Skeletal muscle cell (primary cell): ENCODE results near the gene DHX30.
A peak's percentile ranks its signal among the peaks of the same experiment; 100 is the strongest.
"Not testable (repeated sequence)": the region's sequence is repeated elsewhere in the genome, so short reads cannot be mapped to it uniquely, and the experiment has no call there.

Experiments
- DNase-seq: peaks from one replicate; pipeline ENCODE4 v3.0.0-alpha.2; 2010; ENCODE audit warnings: low read depth
- H3K4me3 ChIP-seq: 2 replicates; pipeline ENCODE4 v1.5.1; 2011; ENCODE audit warnings: low read depth, mild to moderate bottlenecking, control low read depth, low read length, moderate library complexity

DHX30 gene

GRCh38 chr3:47803480-47804025, 615 bp downstream of the DHX30 start:
- H3K4me3 ChIP-seq, result peak overlapping the region; percentile 84
- DNase-seq, result no peak

- H3K4me3 ChIP-seq, result no peak overlapping the region
- DNase-seq, result no peak
These were observed 1.6 kb downstream of the DHX30 start for GRCh38 chr3:47804577-47804976.

GRCh38 chr3:47813551-47814177, 10.7 kb downstream of the DHX30 start:
- no peak for DNase-seq
- no peak overlapping the region for H3K4me3 ChIP-seq

DNA sequence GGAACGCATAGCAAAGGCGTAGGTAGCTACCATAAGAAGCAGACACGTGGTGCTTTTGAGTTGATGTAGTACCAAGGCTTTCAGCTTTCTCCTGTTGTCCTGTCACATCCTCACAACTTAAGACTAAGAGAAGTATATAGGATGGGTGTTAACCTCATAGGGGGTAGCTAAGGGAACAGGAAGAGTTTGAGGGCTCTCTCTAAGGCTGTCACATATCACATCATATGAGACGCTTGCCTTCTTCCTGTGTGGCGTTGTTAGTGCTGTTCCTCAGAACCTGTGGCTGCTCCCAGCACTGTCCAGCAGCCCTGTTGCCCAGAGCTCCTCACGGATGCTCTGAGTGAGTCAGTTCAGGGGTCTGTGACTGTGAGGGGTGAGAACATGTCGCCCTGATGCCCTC, 14.7 kb downstream of the DHX30 start:
- H3K4me3 ChIP-seq, result no peak overlapping the region
- no peak for DNase-seq

GRCh38 chr3:47824541-47825473, 21.9 kb downstream of the DHX30 start:
- H3K4me3 ChIP-seq, result peak overlapping the region; percentile 95
- peak; percentile 62 for DNase-seq

DNA sequence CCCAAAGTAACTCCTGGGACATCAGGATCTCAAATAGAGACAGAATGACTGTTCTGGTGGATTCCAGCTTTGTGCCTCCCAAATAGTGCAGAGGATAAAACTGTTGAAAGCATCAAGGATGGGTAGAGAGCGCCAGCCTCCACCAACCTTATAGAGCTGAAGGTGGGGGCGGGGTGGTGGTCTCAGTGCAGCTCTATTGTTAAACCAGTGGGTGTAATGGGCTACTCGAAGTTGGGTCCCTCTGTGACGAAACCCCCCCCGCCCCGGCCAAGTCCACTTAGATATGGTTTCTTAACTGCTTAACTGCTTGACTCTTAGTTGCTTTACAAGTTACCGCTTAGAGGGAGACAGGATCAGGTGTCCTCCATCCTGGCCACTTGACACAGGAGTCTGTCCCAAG, 22.7 kb downstream of the DHX30 start:
- H3K4me3 ChIP-seq, result peak overlapping the region; percentile 95
- no peak for DNase-seq

DNA sequence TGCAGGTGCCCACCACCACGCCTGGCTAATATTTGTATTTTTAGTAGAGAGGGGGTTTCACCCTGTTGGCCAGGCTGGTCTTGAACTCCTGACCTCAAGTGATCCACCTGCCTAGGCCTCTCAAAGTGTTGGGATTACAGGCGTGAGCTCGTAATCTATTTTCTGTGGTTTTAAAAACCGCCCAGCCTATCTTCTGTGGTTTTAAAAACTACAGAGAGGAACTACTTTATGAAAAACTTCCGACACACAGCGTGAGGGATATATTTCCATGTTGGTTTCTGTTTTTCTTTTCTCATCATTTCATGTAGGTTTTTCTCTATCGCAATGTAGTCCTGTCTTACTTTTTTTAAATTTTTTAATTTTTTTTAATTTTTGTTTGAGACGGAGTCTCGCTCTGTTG, 26.5 kb downstream of the DHX30 start:
- not testable (repeated sequence) for H3K4me3 ChIP-seq, DNase-seq

GRCh38 chr3:47836986-47837385, 34.0 kb downstream of the DHX30 start:
- no peak overlapping the region for H3K4me3 ChIP-seq

GRCh38 chr3:47838503-47838902, 35.6 kb downstream of the DHX30 start:
- no peak for DNase-seq
- no peak overlapping the region for H3K4me3 ChIP-seq

More at GRCh38 chr3:47836986-47837385, 34.0 kb downstream of the DHX30 start:
- DNase-seq, result no peak

- no peak overlapping the region for H3K4me3 ChIP-seq
- DNase-seq, result no peak
These were observed 38.9 kb downstream of the DHX30 start for GRCh38 chr3:47841786-47842349.

GRCh38 chr3:47846186-47846879, 43.4 kb downstream of the DHX30 start:
- DNase-seq, result no peak
- H3K4me3 ChIP-seq, result no peak overlapping the region

DNA sequence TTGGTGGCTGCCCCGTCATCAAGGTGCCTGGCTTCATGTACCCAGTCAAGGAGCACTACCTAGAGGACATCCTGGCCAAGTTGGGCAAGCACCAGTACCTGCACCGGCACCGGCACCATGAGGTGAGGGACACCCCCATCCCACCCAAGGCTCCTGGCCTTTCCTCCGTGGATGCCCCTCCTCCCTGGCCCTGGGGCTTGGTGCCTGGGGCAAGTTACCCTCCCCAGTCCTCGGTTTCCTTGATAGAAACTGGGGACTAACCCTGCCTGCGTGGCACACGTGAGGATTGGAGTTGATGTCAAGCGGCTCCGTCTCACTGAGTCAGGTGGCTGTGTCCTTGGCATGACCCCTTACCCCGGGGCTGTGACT, 43.9 kb downstream of the DHX30 start:
- no peak overlapping the region for H3K4me3 ChIP-seq
- no peak for DNase-seq

- H3K4me3 ChIP-seq, result no peak overlapping the region
- DNase-seq, result no peak
These were observed 44.3 kb downstream of the DHX30 start for GRCh38 chr3:47847260-47847659.

GRCh38 chr3:47847801-47848518, 45.0 kb downstream of the DHX30 start:
- DNase-seq, result no peak

DNA sequence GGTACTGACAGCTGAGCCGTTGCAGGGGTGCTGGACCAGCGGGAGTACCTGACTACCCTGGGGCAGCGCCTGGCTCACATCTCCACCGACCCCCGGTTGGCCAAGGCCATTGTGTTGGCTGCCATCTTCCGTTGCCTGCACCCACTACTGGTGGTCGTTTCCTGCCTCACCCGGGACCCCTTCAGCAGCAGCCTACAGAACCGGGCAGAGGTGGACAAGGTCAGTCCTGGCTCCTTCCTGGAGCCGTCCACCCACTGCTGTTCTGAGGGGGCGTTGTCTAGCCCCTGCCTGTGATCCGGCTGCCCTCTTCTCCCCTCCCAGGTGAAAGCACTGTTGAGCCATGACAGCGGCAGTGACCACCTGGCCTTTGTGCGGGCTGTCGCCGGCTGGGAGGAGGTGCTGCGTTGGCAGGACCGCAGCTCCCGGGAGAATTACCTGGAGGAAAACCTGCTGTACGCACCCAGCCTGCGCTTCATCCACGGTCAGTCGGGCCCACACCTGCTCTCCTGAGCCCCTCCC, 45.7 kb downstream of the DHX30 start:
- H3K4me3 ChIP-seq, result no peak overlapping the region
- no peak for DNase-seq

More at GRCh38 chr3:47847801-47848518, 45.0 kb downstream of the DHX30 start:
- no peak overlapping the region for H3K4me3 ChIP-seq

DNA sequence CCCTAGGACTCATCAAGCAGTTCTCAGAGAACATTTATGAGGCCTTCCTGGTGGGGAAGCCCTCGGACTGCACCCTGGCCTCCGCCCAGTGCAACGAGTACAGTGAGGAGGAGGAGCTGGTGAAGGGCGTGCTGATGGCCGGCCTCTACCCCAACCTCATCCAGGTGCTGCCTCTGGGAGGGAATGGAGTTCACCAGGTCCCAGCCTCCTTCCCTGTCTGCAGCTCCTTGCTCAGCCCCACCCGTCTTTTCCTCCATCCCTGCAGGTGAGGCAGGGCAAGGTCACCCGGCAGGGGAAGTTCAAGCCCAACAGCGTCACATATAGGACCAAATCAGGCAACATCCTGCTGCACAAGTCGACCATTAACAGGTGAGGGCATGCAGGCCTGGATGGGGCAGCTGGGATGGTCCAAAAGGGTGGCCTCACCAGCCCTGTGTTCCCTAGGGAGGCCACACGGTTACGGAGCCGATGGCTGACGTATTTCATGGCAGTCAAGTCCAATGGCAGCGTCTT, 46.3 kb downstream of the DHX30 start:
- no peak overlapping the region for H3K4me3 ChIP-seq

DNA sequence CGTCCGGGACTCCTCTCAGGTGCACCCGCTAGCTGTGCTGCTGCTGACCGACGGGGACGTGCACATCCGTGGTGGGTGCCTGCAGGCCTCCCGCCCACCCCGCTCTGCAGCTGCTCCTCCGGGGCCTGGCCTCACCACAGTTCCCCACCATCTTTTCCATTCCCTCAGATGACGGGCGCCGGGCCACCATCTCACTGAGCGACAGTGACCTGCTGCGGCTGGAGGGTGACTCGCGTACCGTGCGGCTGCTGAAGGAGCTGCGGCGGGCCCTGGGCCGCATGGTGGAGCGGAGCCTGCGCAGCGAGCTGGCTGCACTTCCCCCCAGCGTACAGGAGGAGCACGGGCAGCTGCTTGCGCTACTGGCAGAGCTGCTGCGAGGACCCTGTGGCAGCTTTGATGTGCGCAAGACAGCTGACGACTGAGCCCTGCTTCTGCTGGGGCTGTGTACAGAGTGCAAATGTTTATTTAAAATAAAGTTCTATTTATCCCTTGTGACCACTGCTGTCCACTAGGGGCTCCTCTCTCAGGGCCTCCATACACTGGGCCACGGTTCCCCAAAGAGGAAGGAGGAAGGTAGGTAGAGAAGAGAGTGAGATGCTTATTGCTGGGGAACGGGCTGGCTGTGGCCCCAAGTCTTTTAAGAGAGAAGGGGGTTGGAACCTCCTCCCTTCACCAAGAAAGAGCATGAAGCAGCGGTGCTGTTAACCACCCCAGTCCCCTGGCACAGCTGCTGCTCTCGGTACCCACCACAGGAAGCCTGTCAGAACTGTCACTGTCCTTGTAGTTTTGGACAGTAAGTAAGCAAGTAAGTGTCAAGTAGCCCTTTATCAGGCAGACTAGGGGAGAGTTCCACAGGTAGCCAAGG, 47.0 kb downstream of the DHX30 start:
- H3K4me3 ChIP-seq, result no peak overlapping the region
- no peak for DNase-seq

More for the DNA sequence above, 46.3 kb downstream of the DHX30 start:
- DNase-seq, result no peak
